DOHH2 (cell line): ENCODE data around the gene STX8.

ENCODE experiments used
- CTCF ChIP-seq: fragments of 200-600 bp; sonication (generic); IDR thresholded peaks from one replicate; pipeline ENCODE4 v1.5.1; 2014; ENCODE audit warnings: antibody characterized with exemption, mild to moderate bottlenecking, low read depth, low read length; ENCODE audit not compliant: poor library complexity, severe bottlenecking
- EZH2phosphoT487 ChIP-seq: fragments of 200-600 bp; sonication (generic); IDR thresholded peaks from 2 replicates; pipeline ENCODE4 v1.6.1; 2017; ENCODE audit warnings: borderline replicate concordance, mild to moderate bottlenecking, antibody characterized with exemption, low read length, moderate library complexity, mixed read lengths

GRCh38 chr17:9331279-9332131 lies 244.1 kb downstream of the STX8 start:
- no peak for TF ChIP-seq CTCF
- no peak for TF ChIP-seq EZH2phosphoT487
